ENCODE results near the gene PGAM4. TPM values are rescaled to one million over a fixed set of nuclear protein-coding genes. Genes with fewer than 3 reads are reported as not detected.

PGAM4 gene
- 0.43 TPM in 1 of 2 replicates, not detected in the other for total RNA-seq

DNA sequence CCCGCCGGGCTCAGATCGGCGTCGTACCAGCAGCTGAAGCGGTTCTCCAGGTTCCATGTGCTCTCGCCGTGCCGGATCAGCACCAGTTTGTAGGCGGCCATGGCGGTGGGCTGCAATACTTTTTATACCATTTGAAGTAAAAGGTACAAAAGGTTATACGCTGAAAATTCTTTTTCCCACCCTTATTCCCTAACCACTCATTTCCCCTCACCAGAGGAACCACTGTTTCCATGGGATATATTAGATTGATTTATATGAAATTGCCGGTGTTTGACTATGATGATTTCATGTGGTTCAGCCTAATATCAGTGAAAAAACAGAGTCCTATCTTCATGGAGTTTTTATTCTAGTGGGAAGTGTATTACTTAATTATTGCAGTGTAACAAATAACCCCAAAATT lies at the start of gene PGAM4:
Gene PGAM4 (minus strand): TSS at position 101 of the 400 bp plus-strand sequence. CDS start 0 bp downstream, at position 101.
- no peak for DNase-seq (ENCODE audit: low read depth)
- TF ChIP-seq, protein P1, sequence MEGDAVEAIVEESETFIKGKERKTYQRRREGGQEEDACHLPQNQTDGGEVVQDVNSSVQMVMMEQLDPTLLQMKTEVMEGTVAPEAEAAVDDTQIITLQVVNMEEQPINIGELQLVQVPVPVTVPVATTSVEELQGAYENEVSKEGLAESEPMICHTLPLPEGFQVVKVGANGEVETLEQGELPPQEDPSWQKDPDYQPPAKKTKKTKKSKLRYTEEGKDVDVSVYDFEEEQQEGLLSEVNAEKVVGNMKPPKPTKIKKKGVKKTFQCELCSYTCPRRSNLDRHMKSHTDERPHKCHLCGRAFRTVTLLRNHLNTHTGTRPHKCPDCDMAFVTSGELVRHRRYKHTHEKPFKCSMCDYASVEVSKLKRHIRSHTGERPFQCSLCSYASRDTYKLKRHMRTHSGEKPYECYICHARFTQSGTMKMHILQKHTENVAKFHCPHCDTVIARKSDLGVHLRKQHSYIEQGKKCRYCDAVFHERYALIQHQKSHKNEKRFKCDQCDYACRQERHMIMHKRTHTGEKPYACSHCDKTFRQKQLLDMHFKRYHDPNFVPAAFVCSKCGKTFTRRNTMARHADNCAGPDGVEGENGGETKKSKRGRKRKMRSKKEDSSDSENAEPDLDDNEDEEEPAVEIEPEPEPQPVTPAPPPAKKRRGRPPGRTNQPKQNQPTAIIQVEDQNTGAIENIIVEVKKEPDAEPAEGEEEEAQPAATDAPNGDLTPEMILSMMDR (IDR thresholded peaks at IDR 0.05; ENCODE audit: insufficient read depth, low read depth, low read length): no peak
- H3K4me3 ChIP-seq (ENCODE audit: low read depth, low read length): no peak within 1 kb of the TSS

DNA sequence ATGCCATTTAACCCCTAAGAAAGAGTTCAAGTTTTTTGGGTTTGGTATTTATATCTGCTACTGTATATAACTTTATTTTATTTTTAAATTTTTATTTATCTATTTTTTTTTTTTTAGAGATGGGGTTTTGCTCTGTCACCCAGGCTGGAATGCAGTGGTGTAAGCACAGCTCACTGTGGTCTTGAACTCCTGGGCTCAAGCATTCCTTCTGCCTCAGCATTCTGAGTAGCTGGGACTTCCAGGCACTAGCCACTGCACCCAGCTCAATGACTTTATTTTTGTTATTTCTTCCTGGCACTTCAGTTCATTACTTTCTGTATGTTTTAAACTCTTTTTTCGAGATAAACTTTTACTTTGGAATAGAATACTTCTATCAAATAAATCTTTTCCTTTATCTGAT lies 42.4 kb upstream of the PGAM4 start:
- DNase-seq (ENCODE audit: low read depth): no peak
- TF ChIP-seq, protein P1 (IDR thresholded peaks at IDR 0.05; ENCODE audit: insufficient read depth, low read depth, low read length): no peak
- no peak overlapping the region for H3K4me3 ChIP-seq (ENCODE audit: low read depth, low read length)

DNA sequence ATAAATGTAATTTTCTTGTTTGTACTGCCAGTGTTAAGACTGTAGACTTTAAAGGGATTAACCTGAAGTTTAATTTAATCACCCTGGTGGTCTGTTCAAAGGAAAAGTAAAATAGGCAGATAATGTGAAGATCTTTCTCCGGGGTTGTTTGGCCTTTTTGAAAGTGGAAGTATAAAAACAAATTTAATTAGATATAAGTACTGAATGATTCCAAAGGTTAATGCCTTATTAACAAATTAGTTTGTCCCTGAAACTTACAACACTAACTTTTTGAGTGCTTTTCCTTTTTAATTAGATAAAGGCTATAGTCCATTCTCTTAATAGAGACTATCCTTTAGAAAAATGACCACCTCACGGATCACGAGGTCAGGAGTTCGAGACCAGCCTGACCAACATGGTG lies 10.4 kb upstream of the PGAM4 start:
- no peak overlapping the region for H3K4me3 ChIP-seq (ENCODE audit: low read depth, low read length)
- DNase-seq (ENCODE audit: low read depth): no peak
- TF ChIP-seq, protein P1 (IDR thresholded peaks at IDR 0.05; ENCODE audit: insufficient read depth, low read depth, low read length): no peak

DNA sequence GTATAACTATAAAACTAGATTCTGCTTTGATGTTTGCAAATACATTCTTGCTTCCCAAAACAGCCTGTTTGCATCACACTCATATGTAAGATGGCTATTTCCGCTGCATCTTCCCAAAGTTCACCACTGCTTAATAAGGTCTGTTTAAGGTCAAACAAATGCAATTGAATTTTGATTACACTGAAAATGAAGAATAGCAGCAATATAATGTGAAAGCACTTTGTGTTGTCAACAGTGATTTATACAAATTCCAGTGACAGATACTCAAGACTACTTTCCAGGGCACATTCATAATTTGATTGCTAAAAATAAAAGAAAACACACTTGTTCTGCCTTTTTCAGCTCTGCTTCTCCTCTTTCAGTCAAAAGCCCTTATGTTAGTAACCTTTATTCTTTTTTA lies 8.1 kb upstream of the PGAM4 start:
- TF ChIP-seq, protein P1 (IDR thresholded peaks at IDR 0.05; ENCODE audit: insufficient read depth, low read depth, low read length): no peak
- no peak for DNase-seq (ENCODE audit: low read depth)
- H3K4me3 ChIP-seq (ENCODE audit: low read depth, low read length): no peak overlapping the region

DNA sequence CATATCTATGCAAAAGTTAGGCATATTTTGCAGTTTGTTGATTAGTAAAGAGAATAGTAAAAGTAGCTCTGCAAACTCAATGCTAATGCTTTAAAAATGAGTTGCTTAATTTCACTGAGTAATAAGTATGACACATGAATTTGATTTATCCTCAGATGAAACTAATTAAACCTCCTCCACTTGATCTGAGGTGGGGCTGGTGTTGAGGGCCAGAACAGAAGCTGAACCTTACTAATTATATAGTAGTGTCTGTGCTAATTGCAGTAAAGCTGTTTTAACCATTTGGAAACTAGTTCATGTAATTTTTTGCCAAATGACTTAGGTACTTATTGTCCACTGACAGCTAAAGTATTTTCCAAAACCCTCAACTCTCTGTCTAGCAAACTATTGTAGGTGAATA lies 7.7 kb upstream of the PGAM4 start:
- peak; percentile 6 for DNase-seq (ENCODE audit: low read depth)
- no peak overlapping the region for H3K4me3 ChIP-seq (ENCODE audit: low read depth, low read length)
- TF ChIP-seq, protein P1 (IDR thresholded peaks at IDR 0.05; ENCODE audit: insufficient read depth, low read depth, low read length): no peak

DNA sequence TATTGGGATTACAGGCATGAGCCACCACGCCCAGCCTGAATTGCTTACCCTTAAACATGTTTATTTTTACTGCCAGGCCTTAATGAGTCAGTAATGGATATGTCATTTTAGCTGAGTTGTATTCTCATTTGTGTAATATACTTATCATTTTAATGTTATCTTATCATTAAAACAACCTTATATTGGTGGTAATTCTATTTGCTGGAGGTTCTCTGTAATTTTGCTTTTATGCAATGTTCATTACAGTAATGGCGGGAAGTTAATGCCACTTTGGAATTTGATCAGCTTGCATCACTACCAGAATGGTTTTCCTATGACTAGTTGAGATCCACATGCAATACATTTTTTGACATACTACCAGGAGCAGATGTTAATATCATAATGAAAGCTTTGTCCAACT lies 6.3 kb upstream of the PGAM4 start:
- no peak for DNase-seq (ENCODE audit: low read depth)
- TF ChIP-seq, protein P1 (IDR thresholded peaks at IDR 0.05; ENCODE audit: insufficient read depth, low read depth, low read length): no peak
- H3K4me3 ChIP-seq (ENCODE audit: low read depth, low read length): no peak overlapping the region

DNA sequence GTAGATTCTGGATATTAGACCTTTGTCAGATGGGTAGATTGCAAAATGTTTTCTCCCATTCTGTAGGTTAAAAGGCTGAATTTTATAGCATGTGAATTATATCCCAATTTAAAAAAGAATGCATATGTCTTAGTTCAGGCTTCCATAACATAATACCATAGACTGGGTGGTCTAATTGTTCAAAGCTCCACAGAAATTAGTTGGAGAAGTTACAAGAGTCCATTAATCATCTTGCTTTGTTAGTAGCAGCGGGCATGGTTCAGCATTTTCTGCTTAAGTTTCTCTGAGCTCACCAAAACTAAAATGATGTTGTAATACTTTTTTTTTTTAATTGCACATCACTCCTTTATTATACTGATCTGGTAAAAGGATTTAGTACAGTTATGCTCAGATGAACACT lies 1.8 kb downstream of the PGAM4 start:
- DNase-seq (ENCODE audit: low read depth): peak; percentile 1
- H3K4me3 ChIP-seq (ENCODE audit: low read depth, low read length): no peak overlapping the region
- TF ChIP-seq, protein P1 (IDR thresholded peaks at IDR 0.05; ENCODE audit: insufficient read depth, low read depth, low read length): no peak
